Endothelial cell of umbilical vein (primary cell): ENCODE data around the gene CABLES1.

Experiments
- EZH2 ChIP-seq: IDR thresholded peaks from 2 replicates; pipeline ENCODE4 v1.6.1; 2012; ENCODE audit warnings: borderline replicate concordance, low read depth, mild to moderate bottlenecking, moderate library complexity, low read length, inconsistent platforms; ENCODE audit not compliant: severe bottlenecking
- JUN ChIP-seq: IDR thresholded peaks from 2 replicates; pipeline ENCODE4 v1.6.1; 2011; ENCODE audit warnings: borderline replicate concordance, low read depth; ENCODE audit not compliant: insufficient read length, insufficient read depth
- MAX ChIP-seq: IDR thresholded peaks from 2 replicates; pipeline ENCODE4 v1.6.1; 2011; ENCODE audit not compliant: insufficient read depth, insufficient read length
- POLR2A ChIP-seq: IDR thresholded peaks from 2 replicates; pipeline ENCODE4 v1.6.1; 2012; ENCODE audit warnings: low read depth, mild to moderate bottlenecking, control low read depth, low read length
- TF ChIP-seq, protein P1 (sequence below), 2 donors: IDR thresholded peaks; 1 replicate in 1 of 2; 2 replicates in 1 of 2; pipeline ENCODE4 v1.5.1; 2011; ENCODE audit warnings: low read length in 2 of 2, mild to moderate bottlenecking in 2 of 2, moderate library complexity in 2 of 2, control low read depth in 1 of 2, inconsistent platforms in 1 of 2, low read depth in 1 of 2; ENCODE audit not compliant: insufficient read depth in 1 of 2; ENCODE audit errors: extremely low read depth in 1 of 2

- TF ChIP-seq, protein P1, sequence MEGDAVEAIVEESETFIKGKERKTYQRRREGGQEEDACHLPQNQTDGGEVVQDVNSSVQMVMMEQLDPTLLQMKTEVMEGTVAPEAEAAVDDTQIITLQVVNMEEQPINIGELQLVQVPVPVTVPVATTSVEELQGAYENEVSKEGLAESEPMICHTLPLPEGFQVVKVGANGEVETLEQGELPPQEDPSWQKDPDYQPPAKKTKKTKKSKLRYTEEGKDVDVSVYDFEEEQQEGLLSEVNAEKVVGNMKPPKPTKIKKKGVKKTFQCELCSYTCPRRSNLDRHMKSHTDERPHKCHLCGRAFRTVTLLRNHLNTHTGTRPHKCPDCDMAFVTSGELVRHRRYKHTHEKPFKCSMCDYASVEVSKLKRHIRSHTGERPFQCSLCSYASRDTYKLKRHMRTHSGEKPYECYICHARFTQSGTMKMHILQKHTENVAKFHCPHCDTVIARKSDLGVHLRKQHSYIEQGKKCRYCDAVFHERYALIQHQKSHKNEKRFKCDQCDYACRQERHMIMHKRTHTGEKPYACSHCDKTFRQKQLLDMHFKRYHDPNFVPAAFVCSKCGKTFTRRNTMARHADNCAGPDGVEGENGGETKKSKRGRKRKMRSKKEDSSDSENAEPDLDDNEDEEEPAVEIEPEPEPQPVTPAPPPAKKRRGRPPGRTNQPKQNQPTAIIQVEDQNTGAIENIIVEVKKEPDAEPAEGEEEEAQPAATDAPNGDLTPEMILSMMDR (IDR thresholded peaks at IDR 0.05; ENCODE audit: extremely low read depth in 1 of 2, insufficient read depth in 1 of 2, low read depth in 1 of 2, low read length in 2 of 2) = no peak
- TF ChIP-seq POLR2A (no peak), JUN (no peak), MAX (no peak), EZH2 (no peak)
These were observed 105.3 kb downstream of the CABLES1 start for GRCh38 chr18:23240609-23240930.
